ENCODE measurements around the gene IFNGR2. TPM values are rescaled to one million over a fixed set of nuclear protein-coding genes. Genes with fewer than 3 reads are reported as not detected.
A peak's percentile ranks its signal among the peaks of the same experiment; 100 is the strongest.

The IFNGR2 gene
- polyA plus RNA-seq, 1 donor (not counting 4 experiments of a cell fraction or from before 2014, with no cell fraction given) = 94.3 TPM

DNA sequence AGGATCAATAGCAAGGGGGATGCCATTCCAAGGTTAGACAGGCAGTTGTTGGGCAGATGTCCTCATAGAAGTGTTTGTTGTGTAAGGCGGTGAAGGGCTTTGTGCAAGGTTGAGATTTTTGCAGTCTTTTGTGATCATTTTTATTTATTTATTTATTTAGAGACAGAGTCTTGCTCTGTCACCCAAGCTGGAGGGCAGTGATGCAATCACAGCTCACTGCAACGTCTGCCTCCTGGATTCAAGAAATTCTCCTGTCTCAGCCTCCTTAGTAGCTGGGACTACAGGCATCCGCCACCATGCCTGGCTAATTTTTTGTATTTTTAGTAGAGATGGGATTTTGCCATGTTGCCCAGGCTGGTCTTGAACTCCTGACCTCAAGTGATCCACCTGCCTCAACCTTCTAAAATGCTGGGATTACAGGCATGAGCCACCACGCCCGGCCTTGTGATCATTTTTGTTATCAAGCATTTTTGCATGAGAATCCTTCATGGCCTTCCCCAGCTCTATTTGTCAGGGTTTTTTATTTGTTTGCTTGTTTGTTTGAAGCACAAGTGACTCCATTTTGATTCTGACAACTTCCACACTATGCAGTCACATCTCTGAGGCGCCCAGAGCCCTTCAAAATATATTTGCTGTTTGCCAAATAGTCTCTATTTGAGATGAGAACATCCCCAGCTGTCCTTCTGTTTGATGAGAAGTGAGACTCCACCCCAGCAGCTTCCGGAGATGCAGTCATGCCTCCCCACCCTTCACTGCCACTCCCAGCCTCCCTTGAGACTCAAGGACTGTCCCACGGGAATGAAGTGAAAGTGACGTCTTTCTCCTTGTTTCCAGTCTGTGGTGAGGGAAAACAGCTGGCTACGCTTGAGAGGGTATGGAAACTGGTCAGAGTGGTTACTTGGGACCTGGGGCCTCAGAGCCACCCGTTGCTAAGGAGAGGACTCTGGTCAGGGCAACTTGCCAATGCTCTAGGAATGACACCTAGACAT lies 38.6 kb downstream of the IFNGR2 start:
- Histone ChIP-seq H3K27ac (ENCODE audit: control insufficient read depth, insufficient read depth, low read length) (peak overlapping the region; percentile 94), H3K4me1 (ENCODE audit: control insufficient read depth, extremely low read depth, insufficient read depth, low read length) (peaks cover 13% of the 10 kb centered on the region), H4K20me1 (ENCODE audit: control insufficient read depth, extremely low read depth, insufficient read depth, low read length) (no peaks in the 10 kb centered on the region), H3K9ac (ENCODE audit: control insufficient read depth, extremely low read depth, insufficient read depth, low read length) (peak overlapping the region; percentile 75), H3K9me1 (ENCODE audit: control insufficient read depth, extremely low read depth, insufficient read depth, low read length) (no peaks in the 10 kb centered on the region), H3K27me3 (ENCODE audit: control insufficient read depth, extremely low read depth, insufficient read depth, low read length) (no peaks in the 10 kb centered on the region), H3K4me3 (ENCODE audit: control insufficient read depth in 2 of 3, extremely low read depth in 1 of 3, insufficient read depth in 2 of 3, low read depth in 1 of 3, low read length in 3 of 3) (peak overlapping the region in 1 of 3 experiments; percentile 54), H3K79me2 (ENCODE audit: control insufficient read depth, insufficient read depth, low read length) (no peaks in the 10 kb centered on the region), H3K9me3 (ENCODE audit: control insufficient read depth, low read depth, low read length) (no peaks in the 10 kb centered on the region), H3K4me2 (ENCODE audit: control insufficient read depth, extremely low read depth, insufficient read depth, low read depth, low read length) (peak overlapping the region; percentile 84), H3K36me3 (ENCODE audit: control insufficient read depth in 2 of 2, extremely low read depth in 1 of 2, insufficient read depth in 2 of 2, low read length in 2 of 2) (peaks cover 9 to 16% of the 10 kb centered on the region in 2 experiments), H2AFZ (ENCODE audit: control insufficient read depth, low read length) (peak overlapping the region; percentile 51)
- dilution Hi-C loops (cut with MboI; ENCODE audit: extremely low pct_ligation_motif_present, low sequenced_read_pairs) = no loop called here
- TF ChIP-seq, protein P1, sequence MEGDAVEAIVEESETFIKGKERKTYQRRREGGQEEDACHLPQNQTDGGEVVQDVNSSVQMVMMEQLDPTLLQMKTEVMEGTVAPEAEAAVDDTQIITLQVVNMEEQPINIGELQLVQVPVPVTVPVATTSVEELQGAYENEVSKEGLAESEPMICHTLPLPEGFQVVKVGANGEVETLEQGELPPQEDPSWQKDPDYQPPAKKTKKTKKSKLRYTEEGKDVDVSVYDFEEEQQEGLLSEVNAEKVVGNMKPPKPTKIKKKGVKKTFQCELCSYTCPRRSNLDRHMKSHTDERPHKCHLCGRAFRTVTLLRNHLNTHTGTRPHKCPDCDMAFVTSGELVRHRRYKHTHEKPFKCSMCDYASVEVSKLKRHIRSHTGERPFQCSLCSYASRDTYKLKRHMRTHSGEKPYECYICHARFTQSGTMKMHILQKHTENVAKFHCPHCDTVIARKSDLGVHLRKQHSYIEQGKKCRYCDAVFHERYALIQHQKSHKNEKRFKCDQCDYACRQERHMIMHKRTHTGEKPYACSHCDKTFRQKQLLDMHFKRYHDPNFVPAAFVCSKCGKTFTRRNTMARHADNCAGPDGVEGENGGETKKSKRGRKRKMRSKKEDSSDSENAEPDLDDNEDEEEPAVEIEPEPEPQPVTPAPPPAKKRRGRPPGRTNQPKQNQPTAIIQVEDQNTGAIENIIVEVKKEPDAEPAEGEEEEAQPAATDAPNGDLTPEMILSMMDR (optimal IDR thresholded peaks at IDR 0.05 in 1 of 3, IDR thresholded peaks at IDR 0.05 in 1 of 3, conservative IDR thresholded peaks at IDR 0.05 in 1 of 3; ENCODE audit: extremely low read depth in 1 of 3, insufficient read depth in 2 of 3, low read length in 3 of 3) = no peak
- no peak for TF ChIP-seq EZH2 (IDR thresholded peaks at IDR 0.05; ENCODE audit: low read length)
- FAIRE-seq = peak; percentile 34
- peak; percentile 75 for DNase-seq (ENCODE audit: low read depth, low spot score)

DNA sequence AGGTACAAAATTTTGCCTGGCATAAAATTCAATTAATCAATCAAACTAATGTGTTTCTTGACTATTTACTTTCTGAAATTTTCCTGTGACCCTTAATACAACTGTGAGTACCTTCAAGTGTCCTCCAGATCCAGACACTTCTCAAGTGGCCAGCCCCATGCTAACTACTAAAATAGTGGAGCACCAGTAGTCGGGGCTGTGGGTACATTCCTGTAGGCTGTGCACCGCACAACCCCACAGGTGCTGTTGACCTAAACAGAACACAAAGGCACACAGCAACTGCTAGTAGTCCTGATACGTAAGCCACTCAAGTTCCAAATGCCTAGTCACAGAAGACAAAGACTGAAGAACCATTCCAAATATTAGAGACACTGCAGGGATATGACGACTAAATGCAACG lies 40.0 kb downstream of the IFNGR2 start:
- no peak overlapping the region for H3K4me2 ChIP-seq (ENCODE audit: control insufficient read depth, extremely low read depth, insufficient read depth, low read depth, low read length)
- DNase-seq (ENCODE audit: low read depth, low spot score) (no peak), FAIRE-seq (no peak)
- peaks cover 3 to 4% of the 10 kb centered on the region in 2 experiments for H3K36me3 ChIP-seq (ENCODE audit: control insufficient read depth in 2 of 2, extremely low read depth in 1 of 2, insufficient read depth in 2 of 2, low read length in 2 of 2)
- peak overlapping the region; percentile 94 for H3K27ac ChIP-seq (ENCODE audit: control insufficient read depth, insufficient read depth, low read length)
- H2AFZ ChIP-seq (ENCODE audit: control insufficient read depth, low read length) = no peak overlapping the region
- H3K27me3 ChIP-seq (ENCODE audit: control insufficient read depth, extremely low read depth, insufficient read depth, low read length) = no peaks in the 10 kb centered on the region
- no peaks in the 10 kb centered on the region for H4K20me1 ChIP-seq (ENCODE audit: control insufficient read depth, extremely low read depth, insufficient read depth, low read length)
- H3K79me2 ChIP-seq (ENCODE audit: control insufficient read depth, insufficient read depth, low read length) = no peaks in the 10 kb centered on the region
- dilution Hi-C loops (cut with MboI; ENCODE audit: extremely low pct_ligation_motif_present, low sequenced_read_pairs) = no loop called here
- no peaks in the 10 kb centered on the region for H3K9me1 ChIP-seq (ENCODE audit: control insufficient read depth, extremely low read depth, insufficient read depth, low read length)
- TF ChIP-seq, protein P1 (optimal IDR thresholded peaks at IDR 0.05 in 1 of 3, IDR thresholded peaks at IDR 0.05 in 1 of 3, conservative IDR thresholded peaks at IDR 0.05 in 1 of 3; ENCODE audit: extremely low read depth in 1 of 3, insufficient read depth in 2 of 3, low read length in 3 of 3) = no peak
- TF ChIP-seq EZH2 (IDR thresholded peaks at IDR 0.05; ENCODE audit: low read length) = no peak
- peak overlapping the region; percentile 75 for H3K9ac ChIP-seq (ENCODE audit: control insufficient read depth, extremely low read depth, insufficient read depth, low read length)
- H3K4me3 ChIP-seq (ENCODE audit: control insufficient read depth in 2 of 3, extremely low read depth in 1 of 3, insufficient read depth in 2 of 3, low read depth in 1 of 3, low read length in 3 of 3) = no peak overlapping the region
- peaks cover 13% of the 10 kb centered on the region for H3K4me1 ChIP-seq (ENCODE audit: control insufficient read depth, extremely low read depth, insufficient read depth, low read length)
- no peaks in the 10 kb centered on the region for H3K9me3 ChIP-seq (ENCODE audit: control insufficient read depth, low read depth, low read length)
